Measurements from ENCODE around the gene ATP10A. TPM values are rescaled to one million over a fixed set of nuclear protein-coding genes. Genes with fewer than 3 reads are reported as not detected.

Gene ATP10A
- polyA plus RNA-seq, 1 of the 3 experiments (the other 2 are of a cell fraction), result not detected

DNA sequence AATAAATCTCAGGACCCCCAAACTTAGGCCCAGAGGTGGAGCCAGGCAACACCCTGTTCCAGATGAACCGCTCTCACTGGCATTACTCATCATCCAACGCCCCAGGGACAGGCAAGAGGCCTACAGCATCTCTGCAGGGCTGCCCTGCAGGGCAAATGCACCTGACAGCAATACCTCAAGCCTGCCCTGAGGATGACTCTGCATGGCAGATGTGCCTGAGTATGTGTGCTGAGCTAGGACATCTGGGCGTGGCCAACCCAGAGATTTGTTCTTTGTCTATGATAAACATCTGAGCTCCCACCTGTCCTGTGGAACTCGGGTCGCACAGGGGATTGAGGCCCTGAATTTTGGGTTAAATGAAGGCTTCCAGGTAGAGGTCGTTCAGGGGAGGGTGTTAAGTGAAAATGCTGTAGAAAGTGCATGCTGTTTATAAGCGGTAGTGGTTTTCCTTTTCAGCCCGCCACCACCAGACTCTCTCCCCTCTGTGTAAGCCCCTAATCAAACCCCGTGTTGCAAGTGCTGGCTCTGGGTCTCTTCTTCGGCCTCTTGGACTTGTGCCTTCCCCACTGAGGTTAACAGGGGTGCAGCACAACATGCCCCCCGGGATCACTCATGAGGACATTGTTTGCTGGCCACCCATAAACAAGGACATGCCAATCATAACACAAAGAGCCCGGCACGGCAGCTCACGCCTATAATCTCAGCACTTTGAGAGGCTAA lies 92.3 kb downstream of the ATP10A start:
- no peaks in the 10 kb centered on the region for H4K20me1 ChIP-seq (ENCODE audit: insufficient read depth)
- WGBS (ENCODE audit: low lambda C conversion rate), result 56% methylated on average over 14 of the region's 14 CpGs
- H3K36me3 ChIP-seq (replicated peaks in 1 of 2; ENCODE audit: control insufficient read depth in 1 of 2, insufficient read depth in 2 of 2, low read length in 1 of 2), result no peaks in the 10 kb centered on the region
- no peak overlapping the region for H3K9ac ChIP-seq
- ChIA-PET CTCF (no interaction called here), POLR2A (no interaction called here)
- no peak overlapping the region for H3K4me2 ChIP-seq
- no peak overlapping the region for H3K27ac ChIP-seq (ENCODE audit: low read depth in 2 of 2, low read length in 1 of 2)
- no peak for DNase-seq
- no peak overlapping the region for H3K4me3 ChIP-seq (ENCODE audit: low read depth in 2 of 2, low read length in 1 of 2)
- H3K79me2 ChIP-seq (ENCODE audit: insufficient read depth), result no peaks in the 10 kb centered on the region
- no peaks in the 10 kb centered on the region for H3K27me3 ChIP-seq (ENCODE audit: insufficient read depth)
- H3F3A ChIP-seq (replicated peaks; ENCODE audit: insufficient read depth), result no peaks in the 10 kb centered on the region
- H3K4me1 ChIP-seq (ENCODE audit: control insufficient read depth in 1 of 2, insufficient read depth in 2 of 2, low read depth in 1 of 2, low read length in 1 of 2), result no peaks in the 10 kb centered on the region
- no peaks in the 10 kb centered on the region for H3K9me2 ChIP-seq
- TF ChIP-seq FOSL2 (IDR thresholded peaks at IDR 0.05; ENCODE audit: borderline replicate concordance, low read depth), result no peak
- no peak for TF ChIP-seq TCF12 (IDR thresholded peaks at IDR 0.05)
- TF ChIP-seq SMC3 (IDR thresholded peaks at IDR 0.05; ENCODE audit: low read depth, low read length), result no peak
- no peak for TF ChIP-seq USF2 (IDR thresholded peaks at IDR 0.05; ENCODE audit: borderline replicate concordance, low read depth, low read length)
- no peak for TF ChIP-seq MAX (IDR thresholded peaks at IDR 0.05; ENCODE audit: low read depth)
- no peak for TF ChIP-seq FOXM1 (IDR thresholded peaks at IDR 0.05; ENCODE audit: low read depth)
- no peak for TF ChIP-seq JUND (IDR thresholded peaks at IDR 0.05)
- no peaks in the 10 kb centered on the region for H3K9me3 ChIP-seq
- no peak overlapping the region for H2AFZ ChIP-seq (ENCODE audit: low read depth)

- CTCF ChIA-PET, result no interaction called here
- H3F3A ChIP-seq (replicated peaks; ENCODE audit: insufficient read depth), result no peaks in the 10 kb centered on the region
- POLR2A ChIA-PET, result no interaction called here
- DNase-seq, result no peak
- H3K9ac ChIP-seq, result no peak overlapping the region
- H2AFZ ChIP-seq (ENCODE audit: low read depth), result no peak overlapping the region
- no peak overlapping the region for H3K4me2 ChIP-seq
- no peaks in the 10 kb centered on the region for H3K9me3 ChIP-seq
- no peaks in the 10 kb centered on the region for H3K4me1 ChIP-seq (ENCODE audit: control insufficient read depth in 1 of 2, insufficient read depth in 2 of 2, low read depth in 1 of 2, low read length in 1 of 2)
- no peaks in the 10 kb centered on the region for H3K27me3 ChIP-seq (ENCODE audit: insufficient read depth)
- no peak overlapping the region for H3K4me3 ChIP-seq (ENCODE audit: low read depth in 2 of 2, low read length in 1 of 2)
- H3K36me3 ChIP-seq (replicated peaks in 1 of 2; ENCODE audit: control insufficient read depth in 1 of 2, insufficient read depth in 2 of 2, low read length in 1 of 2), result no peaks in the 10 kb centered on the region
- no peaks in the 10 kb centered on the region for H3K79me2 ChIP-seq (ENCODE audit: insufficient read depth)
- no peak overlapping the region for H3K27ac ChIP-seq (ENCODE audit: low read depth in 2 of 2, low read length in 1 of 2)
- 53% methylated on average over 3 of the region's 14 CpGs for WGBS (ENCODE audit: low lambda C conversion rate)
- no peaks in the 10 kb centered on the region for H4K20me1 ChIP-seq (ENCODE audit: insufficient read depth)
- H3K9me2 ChIP-seq, result no peaks in the 10 kb centered on the region
- TF ChIP-seq POLR2AphosphoS5 (IDR thresholded peaks at IDR 0.05; ENCODE audit: low read depth, low read length), result no peak
- no peak for TF ChIP-seq RXRA (IDR thresholded peaks at IDR 0.05; ENCODE audit: borderline replicate concordance, low read depth)
- TF ChIP-seq TCF12 (IDR thresholded peaks at IDR 0.05), result no peak
- no peak for TF ChIP-seq GABPA (IDR thresholded peaks at IDR 0.05; ENCODE audit: low read depth)
- TF ChIP-seq ELF1 (IDR thresholded peaks at IDR 0.05), result no peak
- TF ChIP-seq RFX5 (IDR thresholded peaks at IDR 0.05; ENCODE audit: low read length), result no peak
- no peak for TF ChIP-seq EZH2phosphoT487 (IDR thresholded peaks at IDR 0.05; ENCODE audit: borderline replicate concordance, low read depth)
- TF ChIP-seq USF2 (IDR thresholded peaks at IDR 0.05; ENCODE audit: borderline replicate concordance, low read depth, low read length), result no peak
- no peak for TF ChIP-seq TAF1 (IDR thresholded peaks at IDR 0.05; ENCODE audit: borderline replicate concordance, low read depth, low read length)
- TF ChIP-seq TEAD4 (IDR thresholded peaks at IDR 0.05; ENCODE audit: borderline replicate concordance, insufficient read depth), result no peak
- no peak for TF ChIP-seq PBX3 (IDR thresholded peaks at IDR 0.05)
- no peak for TF ChIP-seq FOSL2 (IDR thresholded peaks at IDR 0.05; ENCODE audit: borderline replicate concordance, low read depth)
- no peak for TF ChIP-seq JUND (IDR thresholded peaks at IDR 0.05)
- no peak for TF ChIP-seq REST (IDR thresholded peaks at IDR 0.05; ENCODE audit: low read depth, low read length)
- TF ChIP-seq MXI1 (IDR thresholded peaks at IDR 0.05; ENCODE audit: low read depth, low read length), result no peak
- no peak for TF ChIP-seq MAX (IDR thresholded peaks at IDR 0.05; ENCODE audit: low read depth)
- no peak for TF ChIP-seq NRF1 (IDR thresholded peaks at IDR 0.05; ENCODE audit: low read depth, low read length)
- TF ChIP-seq, protein P1, sequence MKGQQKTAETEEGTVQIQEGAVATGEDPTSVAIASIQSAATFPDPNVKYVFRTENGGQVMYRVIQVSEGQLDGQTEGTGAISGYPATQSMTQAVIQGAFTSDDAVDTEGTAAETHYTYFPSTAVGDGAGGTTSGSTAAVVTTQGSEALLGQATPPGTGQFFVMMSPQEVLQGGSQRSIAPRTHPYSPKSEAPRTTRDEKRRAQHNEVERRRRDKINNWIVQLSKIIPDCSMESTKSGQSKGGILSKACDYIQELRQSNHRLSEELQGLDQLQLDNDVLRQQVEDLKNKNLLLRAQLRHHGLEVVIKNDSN (IDR thresholded peaks at IDR 0.05; ENCODE audit: borderline replicate concordance, low read depth), result no peak
These were observed 93.1 kb downstream of the ATP10A start for GRCh38 chr15:25770031-25770430.
